ENCODE results near the gene CYBA. TPM values are rescaled to one million over a fixed set of nuclear protein-coding genes. Genes with fewer than 3 reads are reported as not detected.

The CYBA gene
- total and polyA plus RNA-seq, 2 of the 13 experiments (the other 11 are each of a cell fraction or from before 2014, with no cell fraction given) = 196 to 250 TPM

DNA sequence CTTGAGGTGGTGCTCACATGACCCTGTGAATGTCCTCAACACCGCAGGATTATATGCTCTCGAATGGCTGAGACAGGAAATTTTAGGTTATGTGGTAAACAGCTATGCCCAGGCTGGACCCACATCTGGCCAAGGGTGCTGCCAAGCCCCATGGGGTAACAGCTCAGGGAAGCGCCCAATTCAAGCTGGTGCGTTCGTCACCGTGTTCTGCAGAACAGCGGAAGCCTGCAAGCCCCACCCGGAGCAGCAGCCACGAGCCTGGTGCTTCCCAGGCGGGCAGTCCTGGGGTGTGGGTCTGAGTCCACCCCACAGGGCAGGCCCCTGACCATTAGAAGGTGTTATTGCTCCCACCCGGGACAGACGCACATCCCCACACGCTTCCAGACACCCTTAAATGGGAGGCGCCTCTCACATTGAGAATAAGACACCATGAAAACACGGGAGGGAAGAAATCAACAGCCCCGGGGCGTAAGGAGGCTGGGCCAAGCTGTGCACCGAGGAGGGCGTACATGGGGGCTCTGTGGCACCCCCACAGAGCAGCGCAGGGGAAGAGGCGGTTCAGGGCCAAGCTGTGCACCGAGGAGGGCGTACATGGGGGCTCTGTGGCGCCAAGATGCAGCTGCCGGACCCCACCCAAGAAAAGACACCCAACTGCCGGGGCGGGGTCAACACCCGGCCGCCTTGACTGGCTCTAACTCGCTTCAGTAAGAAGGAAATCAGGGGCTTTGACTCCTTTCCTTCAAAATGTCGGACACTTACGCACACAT, 2.9 kb upstream of the CYBA start (continued):
- TF ChIP-seq CCAR2 (optimal IDR thresholded peaks at IDR 0.05; ENCODE audit: low read depth, low read length) (no peak), U2AF2 (IDR thresholded peaks at IDR 0.05; ENCODE audit: low read depth, low read length) (no peak)
- TF ChIP-seq, protein P1, sequence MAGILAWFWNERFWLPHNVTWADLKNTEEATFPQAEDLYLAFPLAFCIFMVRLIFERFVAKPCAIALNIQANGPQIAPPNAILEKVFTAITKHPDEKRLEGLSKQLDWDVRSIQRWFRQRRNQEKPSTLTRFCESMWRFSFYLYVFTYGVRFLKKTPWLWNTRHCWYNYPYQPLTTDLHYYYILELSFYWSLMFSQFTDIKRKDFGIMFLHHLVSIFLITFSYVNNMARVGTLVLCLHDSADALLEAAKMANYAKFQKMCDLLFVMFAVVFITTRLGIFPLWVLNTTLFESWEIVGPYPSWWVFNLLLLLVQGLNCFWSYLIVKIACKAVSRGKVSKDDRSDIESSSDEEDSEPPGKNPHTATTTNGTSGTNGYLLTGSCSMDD (CRISPR knock-in tag; IDR thresholded peaks at IDR 0.05) = no peak

DNA sequence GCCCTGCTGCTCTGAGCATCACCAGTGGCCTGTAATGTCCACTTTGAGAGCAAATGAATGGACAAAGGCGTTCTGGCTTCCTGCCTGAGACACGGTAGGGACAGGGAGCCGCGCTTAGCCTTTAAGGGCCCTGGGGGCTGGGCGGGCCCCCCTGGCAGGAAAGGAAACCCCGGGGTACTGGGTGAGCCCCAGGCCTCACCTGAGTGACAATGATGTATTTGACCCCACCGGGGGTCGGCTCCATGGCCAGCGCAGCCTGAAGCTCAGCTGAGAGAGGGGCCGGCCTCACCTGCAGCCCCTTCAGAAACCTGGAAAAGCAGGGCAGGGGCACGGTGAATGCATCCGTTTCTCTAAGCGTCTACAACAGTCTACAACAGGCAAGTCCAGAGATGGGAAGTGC, 2.2 kb upstream of the CYBA start:
- Histone ChIP-seq H3K27ac (ENCODE audit: extremely low read length, insufficient read depth, low read length) (no peak overlapping the region), H3K4me1 (ENCODE audit: insufficient read depth, low read length) (peaks cover 27% of the 10 kb centered on the region), H3K9ac (ENCODE audit: insufficient read depth, low read depth, low read length) (no peak overlapping the region), H3K27me3 (ENCODE audit: control insufficient read depth in 1 of 2, insufficient read depth in 2 of 2, low read length in 2 of 2) (no peaks in the 10 kb centered on the region), H3K36me3 (replicated peaks in 1 of 2; ENCODE audit: control insufficient read depth in 1 of 2, insufficient read depth in 2 of 2, low read length in 2 of 2) (peaks cover 10 to 42% of the 10 kb centered on the region in 2 experiments), H3K9me3 (ENCODE audit: low read length) (no peaks in the 10 kb centered on the region), H2AFZ (ENCODE audit: low read length) (no peak overlapping the region), H3K4me2 (ENCODE audit: low read depth, low read length) (no peak overlapping the region), H3K4me3 (replicated peaks in 1 of 3; ENCODE audit: insufficient read depth in 1 of 3, low read depth in 2 of 3, low read length in 3 of 3) (no peak overlapping the region), H3K79me2 (ENCODE audit: insufficient read depth, low read length) (peaks cover 32% of the 10 kb centered on the region), H4K20me1 (ENCODE audit: insufficient read depth, low read length) (peaks cover 16% of the 10 kb centered on the region; the same call in 1 of the 2 replicates)
- DNase-seq (ENCODE audit: low spot score) = no peak
- intact Hi-C loops (cut with micrococcal nuclease; ENCODE audit: unreplicated experiment) = loop anchor here (5.0 kb wide), 1 partner anchor 56 kb away; no protein-coding TSS in a partner anchor
- WGBS (ENCODE audit: low lambda C conversion rate) = 96% methylated on average over 8 of the region's 13 CpGs
- TF ChIP-seq ZNF337 (CRISPR knock-in tag; IDR thresholded peaks at IDR 0.05; ENCODE audit: borderline replicate concordance, low read depth) (no peak), PCBP1 (IDR thresholded peaks at IDR 0.05; ENCODE audit: borderline replicate concordance, low read depth, low read length) (no peak), ZNF296 (CRISPR knock-in tag; conservative IDR thresholded peaks at IDR 0.05) (no peak)
- TF ChIP-seq, protein P2, sequence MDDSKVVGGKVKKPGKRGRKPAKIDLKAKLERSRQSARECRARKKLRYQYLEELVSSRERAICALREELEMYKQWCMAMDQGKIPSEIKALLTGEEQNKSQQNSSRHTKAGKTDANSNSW (CRISPR knock-in tag; IDR thresholded peaks at IDR 0.05; ENCODE audit: borderline replicate concordance) = no peak
- BruUV-seq (replicated peaks) = no TSS peak
- no peak for FAIRE-seq
- ATAC-seq = no peak
- CTCF ChIA-PET (ENCODE audit: low intra/inter-chr PET ratio, low total read pairs) = no interaction called here
- in situ Hi-C loops (cut with HindIII; ENCODE audit: extremely low pct_ligation_motif_present, low pct_unique_long_range_greater_than_20kb) = no loop called here
- POLR2A ChIA-PET = interaction anchor here (5.2 kb wide), 1 partner anchor 10 kb away, joined by 51 read pairs; the partner anchor contains the start of gene MVD
